ENCODE data around the gene SHC2. TPM values are rescaled to one million over a fixed set of nuclear protein-coding genes. Genes with fewer than 3 reads are reported as not detected.
A peak's percentile ranks its signal among the peaks of the same experiment; 100 is the strongest.

Gene SHC2
- total RNA-seq, 1 experiment from 2014 or later, result 6.7 TPM

DNA sequence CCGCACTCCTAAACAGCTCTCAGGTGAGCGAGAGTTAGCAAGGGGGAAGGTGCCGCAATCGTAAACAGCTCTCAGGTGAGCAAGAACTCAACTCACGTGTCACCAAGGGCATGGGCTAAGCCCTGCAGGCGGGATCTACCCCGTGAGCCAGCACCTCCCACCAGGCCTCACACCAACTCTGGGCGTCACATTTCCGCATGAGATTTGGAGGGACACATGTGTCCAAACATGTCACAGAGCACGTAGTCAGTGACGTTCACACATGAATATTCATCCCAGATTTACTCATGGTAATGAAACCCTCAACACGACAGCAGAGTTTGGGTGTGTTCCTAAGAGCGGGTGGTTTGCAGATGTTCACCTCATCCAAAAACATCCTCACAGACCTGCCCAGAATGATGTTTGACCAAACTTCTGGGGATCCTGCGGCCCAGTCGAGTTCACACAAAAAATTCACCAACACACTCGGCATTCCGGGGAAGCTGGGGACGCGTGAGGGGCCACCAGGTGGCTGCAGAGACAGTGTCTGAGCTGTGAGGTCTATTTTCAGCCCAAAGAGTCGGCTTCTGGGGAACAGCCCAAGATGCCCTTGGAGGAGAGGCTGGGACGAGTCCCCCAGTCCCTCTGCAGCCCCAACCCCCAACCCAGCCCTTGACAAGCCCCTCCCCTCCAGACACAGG lies 71.4 kb downstream of the SHC2 start:
- H3K27me3 ChIP-seq (ENCODE audit: control insufficient read depth, insufficient read depth, low read length), result no peaks in the 10 kb centered on the region
- DNase-seq (ENCODE audit: low read depth, low spot score) (no peak), ATAC-seq (no peak)
- H3K4me1 ChIP-seq (ENCODE audit: control insufficient read depth, insufficient read depth, low read length), result no peaks in the 10 kb centered on the region
- no peaks in the 10 kb centered on the region for H3K9me3 ChIP-seq (ENCODE audit: control insufficient read depth, insufficient read depth, low read depth, low read length)
- TF ChIP-seq, protein P1, sequence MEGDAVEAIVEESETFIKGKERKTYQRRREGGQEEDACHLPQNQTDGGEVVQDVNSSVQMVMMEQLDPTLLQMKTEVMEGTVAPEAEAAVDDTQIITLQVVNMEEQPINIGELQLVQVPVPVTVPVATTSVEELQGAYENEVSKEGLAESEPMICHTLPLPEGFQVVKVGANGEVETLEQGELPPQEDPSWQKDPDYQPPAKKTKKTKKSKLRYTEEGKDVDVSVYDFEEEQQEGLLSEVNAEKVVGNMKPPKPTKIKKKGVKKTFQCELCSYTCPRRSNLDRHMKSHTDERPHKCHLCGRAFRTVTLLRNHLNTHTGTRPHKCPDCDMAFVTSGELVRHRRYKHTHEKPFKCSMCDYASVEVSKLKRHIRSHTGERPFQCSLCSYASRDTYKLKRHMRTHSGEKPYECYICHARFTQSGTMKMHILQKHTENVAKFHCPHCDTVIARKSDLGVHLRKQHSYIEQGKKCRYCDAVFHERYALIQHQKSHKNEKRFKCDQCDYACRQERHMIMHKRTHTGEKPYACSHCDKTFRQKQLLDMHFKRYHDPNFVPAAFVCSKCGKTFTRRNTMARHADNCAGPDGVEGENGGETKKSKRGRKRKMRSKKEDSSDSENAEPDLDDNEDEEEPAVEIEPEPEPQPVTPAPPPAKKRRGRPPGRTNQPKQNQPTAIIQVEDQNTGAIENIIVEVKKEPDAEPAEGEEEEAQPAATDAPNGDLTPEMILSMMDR (IDR thresholded peaks at IDR 0.05), result peak; percentile 27; the same call in 1 of the 2 replicates
- no peak for TF ChIP-seq SIN3A (IDR thresholded peaks at IDR 0.05; ENCODE audit: borderline replicate concordance, insufficient read depth, low read depth, low read length)
- POLR2A ChIA-PET, result no interaction called here
- in situ Hi-C loops (cut with HindIII; ENCODE audit: low pct_unique_long_range_greater_than_20kb, low sequenced_read_pairs), result no loop called here
- H3K4me3 ChIP-seq (ENCODE audit: low read depth in 2 of 2, low read length in 2 of 2), result no peak overlapping the region
- no peaks in the 10 kb centered on the region for H3K36me3 ChIP-seq (ENCODE audit: control insufficient read depth, insufficient read depth, low read length)
- BruUV-seq (replicated peaks), result no TSS peak
- CTCF ChIA-PET, result no interaction called here
- intact Hi-C loops (cut with micrococcal nuclease; ENCODE audit: unreplicated experiment), result no loop called here
- H3K27ac ChIP-seq (ENCODE audit: low read length), result no peak overlapping the region

DNA sequence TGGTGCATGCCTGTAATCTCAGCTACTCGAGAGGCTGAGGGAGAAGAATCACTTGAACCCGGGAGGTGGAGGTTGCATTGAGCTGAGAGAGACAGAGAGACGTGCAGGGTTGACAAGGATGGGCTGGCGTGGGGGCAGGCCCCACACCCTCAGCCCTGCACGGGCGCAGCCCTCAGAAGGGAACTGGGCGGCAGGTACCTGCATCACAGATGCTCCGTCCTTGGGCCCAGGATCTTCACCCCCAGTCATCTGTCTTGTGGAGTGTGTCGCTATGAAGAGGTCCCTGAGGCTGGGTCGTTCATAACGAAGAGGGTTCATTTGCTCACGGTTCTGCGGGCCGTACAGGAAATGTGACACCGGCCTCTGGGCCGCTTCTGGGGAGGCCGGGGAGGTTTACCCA lies 72.1 kb downstream of the SHC2 start:
- ATAC-seq (no peak), DNase-seq (ENCODE audit: low read depth, low spot score) (no peak)
- Histone ChIP-seq H3K27me3 (ENCODE audit: control insufficient read depth, insufficient read depth, low read length) (no peaks in the 10 kb centered on the region), H3K27ac (ENCODE audit: low read length) (no peak overlapping the region), H3K4me1 (ENCODE audit: control insufficient read depth, insufficient read depth, low read length) (no peaks in the 10 kb centered on the region), H3K36me3 (ENCODE audit: control insufficient read depth, insufficient read depth, low read length) (no peaks in the 10 kb centered on the region), H3K4me3 (ENCODE audit: low read depth in 2 of 2, low read length in 2 of 2) (no peak overlapping the region), H3K9me3 (ENCODE audit: control insufficient read depth, insufficient read depth, low read depth, low read length) (no peaks in the 10 kb centered on the region)
- TF ChIP-seq, protein P2, sequence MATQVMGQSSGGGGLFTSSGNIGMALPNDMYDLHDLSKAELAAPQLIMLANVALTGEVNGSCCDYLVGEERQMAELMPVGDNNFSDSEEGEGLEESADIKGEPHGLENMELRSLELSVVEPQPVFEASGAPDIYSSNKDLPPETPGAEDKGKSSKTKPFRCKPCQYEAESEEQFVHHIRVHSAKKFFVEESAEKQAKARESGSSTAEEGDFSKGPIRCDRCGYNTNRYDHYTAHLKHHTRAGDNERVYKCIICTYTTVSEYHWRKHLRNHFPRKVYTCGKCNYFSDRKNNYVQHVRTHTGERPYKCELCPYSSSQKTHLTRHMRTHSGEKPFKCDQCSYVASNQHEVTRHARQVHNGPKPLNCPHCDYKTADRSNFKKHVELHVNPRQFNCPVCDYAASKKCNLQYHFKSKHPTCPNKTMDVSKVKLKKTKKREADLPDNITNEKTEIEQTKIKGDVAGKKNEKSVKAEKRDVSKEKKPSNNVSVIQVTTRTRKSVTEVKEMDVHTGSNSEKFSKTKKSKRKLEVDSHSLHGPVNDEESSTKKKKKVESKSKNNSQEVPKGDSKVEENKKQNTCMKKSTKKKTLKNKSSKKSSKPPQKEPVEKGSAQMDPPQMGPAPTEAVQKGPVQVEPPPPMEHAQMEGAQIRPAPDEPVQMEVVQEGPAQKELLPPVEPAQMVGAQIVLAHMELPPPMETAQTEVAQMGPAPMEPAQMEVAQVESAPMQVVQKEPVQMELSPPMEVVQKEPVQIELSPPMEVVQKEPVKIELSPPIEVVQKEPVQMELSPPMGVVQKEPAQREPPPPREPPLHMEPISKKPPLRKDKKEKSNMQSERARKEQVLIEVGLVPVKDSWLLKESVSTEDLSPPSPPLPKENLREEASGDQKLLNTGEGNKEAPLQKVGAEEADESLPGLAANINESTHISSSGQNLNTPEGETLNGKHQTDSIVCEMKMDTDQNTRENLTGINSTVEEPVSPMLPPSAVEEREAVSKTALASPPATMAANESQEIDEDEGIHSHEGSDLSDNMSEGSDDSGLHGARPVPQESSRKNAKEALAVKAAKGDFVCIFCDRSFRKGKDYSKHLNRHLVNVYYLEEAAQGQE (IDR thresholded peaks at IDR 0.05; ENCODE audit: insufficient read depth in 1 of 2, low read depth in 2 of 2, low read length in 1 of 2), result no peak
- TF ChIP-seq POLR2AphosphoS5 (IDR thresholded peaks at IDR 0.05; ENCODE audit: low read depth, low read length) (no peak), TCF7L2 (IDR thresholded peaks at IDR 0.05; ENCODE audit: low read depth, low read length) (no peak), SIN3A (IDR thresholded peaks at IDR 0.05; ENCODE audit: borderline replicate concordance, insufficient read depth, low read depth, low read length) (no peak)
- TF ChIP-seq, protein P1 (IDR thresholded peaks at IDR 0.05), result no peak
- no TSS peak for BruUV-seq (replicated peaks)
- ChIA-PET POLR2A (no interaction called here), CTCF (no interaction called here)
- intact Hi-C loops (cut with micrococcal nuclease; ENCODE audit: unreplicated experiment) (no loop called here), in situ Hi-C loops (cut with HindIII; ENCODE audit: low pct_unique_long_range_greater_than_20kb, low sequenced_read_pairs) (no loop called here)
